ENCODE results near the gene C10orf143.

GRCh38 chr10:130038611-130039109 is 72.0 kb downstream of the C10orf143 start:
- TF ChIP-seq CTCF (IDR thresholded peaks at IDR 0.05; ENCODE audit: low read length), result no peak
- no peak for TF ChIP-seq EZH2 (IDR thresholded peaks at IDR 0.05; ENCODE audit: borderline replicate concordance, low read length)
